Loucy (cell line): ENCODE data around the gene SPATC1L.

Source experiments
- CTCF ChIP-seq: fragments of 200-600 bp; sonication (generic); conservative IDR thresholded peaks from 2 replicates; pipeline ENCODE4 v1.5.1; 2014; ENCODE audit warnings: mild to moderate bottlenecking, antibody characterized with exemption, low read length
- EZH2phosphoT487 ChIP-seq: fragments of 200-600 bp; IDR thresholded peaks from 2 replicates; pipeline ENCODE4 v1.6.1; 2018; ENCODE audit warnings: antibody characterized with exemption, mild to moderate bottlenecking, moderate library complexity, borderline replicate concordance

- TF ChIP-seq CTCF (no peak), EZH2phosphoT487 (no peak)
These were observed 11.3 kb downstream of the SPATC1L start for GRCh38 chr21:46172863-46173528.
